AG10803 (cell line): Measurements from ENCODE around the gene RBM48.

Experiments used
- DNase-seq: peaks from one replicate; pipeline ENCODE4 v3.0.0; 2010; ENCODE audit warnings: low read depth
- H3K4me3 ChIP-seq: 2 replicates; pipeline ENCODE4 v1.5.1; 2011; ENCODE audit warnings: mild to moderate bottlenecking, low read length, control low read depth
- CTCF ChIP-seq: conservative IDR thresholded peaks from 2 replicates; pipeline ENCODE4 v1.5.1; 2011; ENCODE audit warnings: mild to moderate bottlenecking, low read length, control low read depth, inconsistent platforms

The RBM48 gene

DNA sequence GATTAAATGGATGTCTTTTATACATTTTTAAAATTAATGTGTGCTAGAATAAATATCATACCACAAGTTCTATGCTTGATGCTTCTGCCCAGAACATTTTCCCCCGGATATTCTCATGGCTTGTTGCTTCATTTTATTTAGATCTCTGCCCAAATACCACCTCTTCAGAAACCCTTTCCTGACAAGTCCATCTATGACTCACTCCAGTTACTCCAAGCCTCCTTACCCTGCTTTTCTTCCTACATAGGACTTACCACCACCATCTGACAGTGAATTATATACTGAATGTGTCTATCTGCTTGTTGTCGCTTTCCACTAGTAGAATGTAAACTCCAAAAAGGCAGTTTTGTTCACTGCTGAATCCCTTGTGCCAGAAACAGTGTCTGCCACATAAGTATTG, 31.7 kb upstream of the RBM48 start:
- TF ChIP-seq CTCF, result no peak
- no peak overlapping the region for H3K4me3 ChIP-seq
- DNase-seq, result peak; percentile 4

GRCh38 chr7:92498557-92498956, 30.0 kb upstream of the RBM48 start:
- no peak for TF ChIP-seq CTCF
- H3K4me3 ChIP-seq, result no peak overlapping the region
- no peak for DNase-seq

- DNase-seq, result no peak
- no peak for TF ChIP-seq CTCF
- H3K4me3 ChIP-seq, result no peak overlapping the region
Measured at GRCh38 chr7:92503767-92504166, 24.8 kb upstream of the RBM48 start.

DNA sequence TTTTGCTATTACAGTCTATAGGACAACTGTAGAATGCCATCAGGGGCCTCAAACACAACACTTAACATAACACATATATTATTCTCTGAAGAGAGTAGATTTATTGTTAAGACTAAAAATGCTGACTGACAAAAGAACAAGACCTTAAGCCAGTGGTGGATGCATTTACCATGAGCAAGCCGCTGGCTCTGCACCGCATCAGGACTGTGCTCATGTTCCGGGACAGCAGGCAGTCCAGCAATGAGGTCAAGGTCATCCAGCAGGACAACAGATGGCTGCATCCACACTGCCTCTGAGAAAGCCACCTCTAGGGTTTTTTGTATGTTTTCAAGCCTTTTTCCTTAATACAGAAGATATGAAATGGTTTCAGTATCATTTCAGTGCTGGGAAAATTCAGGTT, 24.0 kb upstream of the RBM48 start:
- no peak for TF ChIP-seq CTCF
- DNase-seq, result no peak
- no peak overlapping the region for H3K4me3 ChIP-seq

GRCh38 chr7:92506363-92506762, 22.2 kb upstream of the RBM48 start:
- H3K4me3 ChIP-seq, result no peak overlapping the region
- TF ChIP-seq CTCF, result no peak
- no peak for DNase-seq

GRCh38 chr7:92508946-92509345, 19.6 kb upstream of the RBM48 start:
- TF ChIP-seq CTCF, result no peak
- H3K4me3 ChIP-seq, result no peak overlapping the region
- DNase-seq, result no peak

DNA sequence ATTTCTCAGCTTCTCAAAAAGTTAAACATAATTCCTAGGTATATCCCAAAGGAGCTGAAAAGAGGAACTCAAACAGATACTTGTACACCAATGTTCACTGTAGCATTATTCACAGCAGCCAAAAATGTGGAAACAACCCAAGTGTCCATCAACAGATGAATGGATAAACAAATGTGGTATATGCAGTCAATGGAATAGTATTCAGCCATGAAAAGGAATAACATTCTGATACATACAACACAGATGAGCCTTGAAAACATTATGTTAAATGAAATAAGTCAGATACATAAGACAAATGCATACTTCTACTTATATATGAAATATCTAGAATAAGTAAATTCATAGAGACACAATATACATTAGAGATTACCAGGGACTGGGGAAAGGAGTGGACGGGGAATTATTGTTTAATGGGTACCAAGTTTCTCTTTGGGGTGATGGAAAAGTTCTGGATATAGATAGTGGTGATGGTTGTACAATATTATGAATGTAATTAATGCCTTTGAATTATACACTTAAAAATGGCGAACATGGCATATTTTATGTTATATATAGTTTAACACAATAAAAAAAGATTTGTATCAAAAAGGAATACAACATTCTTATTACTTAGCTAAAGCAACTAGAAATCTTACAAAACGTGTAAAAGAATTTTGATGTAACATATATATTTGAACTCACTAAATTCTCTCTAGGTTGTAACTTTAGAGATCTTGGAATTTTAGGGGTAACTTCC, 15.3 kb upstream of the RBM48 start:
- H3K4me3 ChIP-seq, result no peak overlapping the region
- no peak for DNase-seq
- TF ChIP-seq CTCF, result no peak
